Upper lobe of left lung (tissue), 4 donors: Measurements from ENCODE around the gene PBX2.

Source experiments
- EP300 ChIP-seq, 4 donors: sonication (generic); formaldehyde crosslinking; IDR thresholded peaks; one replicate each; pipeline ENCODE4 v1.5.1; 2017; ENCODE audit warnings: antibody characterized with exemption in 4 of 4, control low read depth in 2 of 4
- POLR2A ChIP-seq, 4 donors: fragments of 450-650 bp; IDR thresholded peaks; one replicate each; pipeline ENCODE4 v1.5.1; 2016 to 2017; ENCODE audit warnings: antibody characterized with exemption in 4 of 4, mild to moderate bottlenecking in 2 of 4

DNA sequence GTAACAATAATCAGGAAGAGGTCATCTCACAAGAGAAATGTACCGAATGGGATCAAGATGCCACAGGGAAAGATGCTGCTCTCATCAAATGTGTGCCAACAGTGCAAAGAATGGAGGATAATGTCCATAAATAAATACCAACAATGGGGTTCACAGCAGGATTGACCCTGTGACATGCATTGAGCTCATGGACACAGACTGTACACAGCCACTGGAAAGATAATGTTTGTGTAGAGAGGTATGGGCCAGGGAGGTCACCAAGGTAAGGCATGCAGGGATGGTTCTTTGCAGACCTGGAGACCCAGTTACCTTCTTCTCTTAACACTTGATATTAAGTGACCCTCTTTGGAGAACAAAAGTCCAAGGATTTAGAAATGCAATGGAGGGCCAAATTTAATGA, 15.6 kb downstream of the PBX2 start:
- TF ChIP-seq POLR2A (IDR thresholded peaks at IDR 0.05) (no peak), EP300 (IDR thresholded peaks at IDR 0.05) (no peak)
